Omental fat pad (tissue), 4 donors: ENCODE results near the gene PRELID3B. TPM values are rescaled to one million over a fixed set of nuclear protein-coding genes. Genes with fewer than 3 reads are reported as not detected.

ENCODE experiments used
- ATAC-seq: fragments of 150-250 bp; one replicate; pipeline ENCODE4 v1.9.1; 2016; ENCODE audit warnings: mild to moderate bottlenecking, moderate library complexity; ENCODE audit not compliant: low FRiP score
- DNase-seq: peaks from one replicate; pipeline ENCODE4 v3.0.0-alpha.2; 2019; ENCODE audit warnings: low spot score
- total RNA-seq, 4 donors: library from RNA; depleted of rRNA; stranded (reverse); fragments of >200 nt; gene quantifications; one replicate each; pipeline ENCODE4 v1.1.0, GENCODE V29; 2016
- TF ChIP-seq, protein P1 (sequence below), 3 donors: fragments of 450-650 bp; IDR thresholded peaks; one replicate each; pipeline ENCODE4 v1.5.1; 2016 to 2017; ENCODE audit warnings: antibody characterized with exemption in 3 of 3, mild to moderate bottlenecking in 3 of 3, moderate library complexity in 2 of 3

Gene PRELID3B
- 10 to 100 TPM; 33.1 to 71.1 (median 51.2) TPM for total RNA-seq

DNA sequence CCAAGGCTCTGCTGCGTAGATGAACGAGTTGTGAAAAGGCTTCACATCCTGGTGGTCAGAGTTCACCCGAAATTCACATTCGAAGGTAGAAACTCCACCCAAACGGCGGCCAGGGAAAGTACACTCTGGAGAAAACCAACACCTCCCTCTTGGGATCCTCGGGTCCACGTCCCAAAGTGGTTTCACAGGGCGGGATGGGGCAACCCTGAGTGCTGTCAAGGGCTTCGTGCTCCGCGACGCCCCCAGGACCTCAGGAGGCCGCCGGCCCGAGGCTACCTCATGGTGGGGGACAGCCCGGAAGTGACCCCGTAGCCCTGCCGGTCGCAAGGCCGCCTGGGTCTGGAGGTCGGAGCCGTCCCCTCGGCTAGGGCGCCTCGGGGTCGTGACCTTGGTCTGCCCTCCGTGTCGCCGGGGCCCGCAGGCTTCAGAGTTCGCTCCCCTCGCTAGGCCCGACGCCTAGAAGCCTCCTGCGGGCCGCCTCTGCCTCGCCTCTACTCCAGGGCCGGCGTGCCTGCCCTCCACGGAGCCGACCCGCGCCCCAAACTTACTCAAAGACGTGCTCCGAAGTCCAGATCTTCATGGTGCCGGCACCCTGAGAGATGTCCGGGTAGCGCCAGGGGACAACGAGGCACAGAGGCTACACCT lies at the start of gene PRELID3B:
Gene PRELID3B (minus strand): TSS at position 636 of the 645 bp plus-strand sequence. CDS start 56 bp downstream, at position 580.
- ATAC-seq (peak; percentile 67), DNase-seq (no peak)
- TF ChIP-seq, protein P1, sequence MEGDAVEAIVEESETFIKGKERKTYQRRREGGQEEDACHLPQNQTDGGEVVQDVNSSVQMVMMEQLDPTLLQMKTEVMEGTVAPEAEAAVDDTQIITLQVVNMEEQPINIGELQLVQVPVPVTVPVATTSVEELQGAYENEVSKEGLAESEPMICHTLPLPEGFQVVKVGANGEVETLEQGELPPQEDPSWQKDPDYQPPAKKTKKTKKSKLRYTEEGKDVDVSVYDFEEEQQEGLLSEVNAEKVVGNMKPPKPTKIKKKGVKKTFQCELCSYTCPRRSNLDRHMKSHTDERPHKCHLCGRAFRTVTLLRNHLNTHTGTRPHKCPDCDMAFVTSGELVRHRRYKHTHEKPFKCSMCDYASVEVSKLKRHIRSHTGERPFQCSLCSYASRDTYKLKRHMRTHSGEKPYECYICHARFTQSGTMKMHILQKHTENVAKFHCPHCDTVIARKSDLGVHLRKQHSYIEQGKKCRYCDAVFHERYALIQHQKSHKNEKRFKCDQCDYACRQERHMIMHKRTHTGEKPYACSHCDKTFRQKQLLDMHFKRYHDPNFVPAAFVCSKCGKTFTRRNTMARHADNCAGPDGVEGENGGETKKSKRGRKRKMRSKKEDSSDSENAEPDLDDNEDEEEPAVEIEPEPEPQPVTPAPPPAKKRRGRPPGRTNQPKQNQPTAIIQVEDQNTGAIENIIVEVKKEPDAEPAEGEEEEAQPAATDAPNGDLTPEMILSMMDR (IDR thresholded peaks at IDR 0.05) = no peak

DNA sequence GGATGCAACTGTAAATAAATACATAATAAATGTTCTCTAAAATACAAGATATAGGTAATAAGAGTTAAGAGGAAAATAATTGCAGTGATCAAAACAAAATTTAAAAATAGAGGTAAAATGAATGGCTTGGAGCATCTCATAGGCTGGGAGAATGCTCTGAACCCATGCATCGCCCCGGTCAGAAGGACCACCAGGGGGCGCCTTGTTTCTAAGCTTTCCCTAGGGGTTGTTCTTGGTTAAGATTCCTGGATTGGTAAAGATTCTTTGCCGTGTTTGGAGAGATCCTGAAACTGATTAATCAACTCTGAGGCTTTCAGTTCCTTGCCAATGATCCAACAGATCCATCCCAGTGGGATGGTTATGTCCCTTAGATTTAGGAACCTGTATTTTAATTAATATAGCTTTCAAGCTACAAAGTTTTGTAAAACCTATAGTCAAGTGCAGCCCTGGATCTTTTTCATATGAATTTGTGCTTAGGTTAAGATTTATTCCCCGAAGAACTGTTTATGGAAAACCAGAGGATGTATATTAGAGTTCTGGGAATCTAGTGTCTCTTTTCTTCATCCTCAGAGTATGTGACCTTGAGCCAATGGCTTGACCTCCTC lies 45.3 kb upstream of the PRELID3B start:
- DNase-seq (peak; percentile 92), ATAC-seq (no peak)
- TF ChIP-seq, protein P1 (IDR thresholded peaks at IDR 0.05) = peak in 1 of 3 donors; percentile 13

DNA sequence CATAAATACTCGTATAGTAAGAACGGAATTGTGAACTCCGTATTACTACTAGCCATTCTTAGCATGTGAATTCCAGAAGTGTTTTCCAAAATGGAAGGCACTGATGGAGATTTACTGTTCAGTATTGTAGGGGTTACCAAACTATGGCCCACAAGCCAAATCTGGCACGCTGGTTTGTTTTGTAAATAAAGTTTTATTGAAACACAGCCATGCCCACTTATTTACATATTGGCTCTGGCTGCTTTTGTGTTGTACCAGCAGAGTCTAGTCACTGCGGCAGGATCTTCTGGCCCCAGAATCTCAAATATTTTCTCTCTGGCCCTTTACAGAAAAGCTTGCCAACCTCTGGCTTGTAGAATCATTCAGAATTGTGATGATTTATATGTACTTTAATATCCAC lies 44.3 kb upstream of the PRELID3B start:
- TF ChIP-seq, protein P1 (IDR thresholded peaks at IDR 0.05) = no peak
- ATAC-seq (no peak), DNase-seq (no peak)

DNA sequence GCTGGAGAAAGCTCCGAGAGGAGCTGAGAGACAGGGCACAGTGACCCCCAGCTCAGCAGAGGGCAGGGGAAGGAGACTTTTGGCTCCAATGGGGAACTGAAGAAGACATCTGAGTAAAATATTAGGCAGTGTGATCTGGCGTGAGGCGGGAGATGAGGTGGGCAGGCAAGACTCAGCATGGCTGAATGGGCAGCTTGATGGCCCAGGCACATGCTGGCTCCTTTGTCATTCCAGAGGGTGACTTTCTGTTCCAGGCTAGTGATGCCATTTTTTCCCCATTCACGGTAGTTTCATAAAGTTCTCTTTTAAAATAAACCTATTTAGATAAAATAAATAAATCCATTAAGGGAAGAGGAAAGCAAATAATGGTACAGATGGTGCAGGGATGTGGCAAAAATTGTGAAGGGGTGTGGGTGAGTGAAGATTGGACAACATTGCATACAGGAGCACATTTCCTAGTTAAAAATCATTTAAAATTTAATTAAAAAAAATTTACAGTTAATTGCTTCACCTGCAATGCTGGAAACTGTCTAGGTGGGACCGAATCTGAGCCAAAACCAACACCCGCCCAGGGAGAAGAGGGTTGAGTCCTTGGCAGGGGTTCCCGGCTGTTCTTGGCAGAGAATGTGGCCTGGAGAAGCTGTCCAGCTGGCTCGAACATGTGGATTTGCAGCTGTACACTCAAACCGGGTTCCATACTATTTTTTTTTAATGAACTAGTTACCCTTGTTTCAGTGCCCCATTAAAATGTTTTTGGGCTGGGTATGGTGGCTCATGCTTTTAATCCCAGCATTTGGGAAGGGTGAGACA lies 41.7 kb upstream of the PRELID3B start:
- DNase-seq = no peak
- TF ChIP-seq, protein P1 (IDR thresholded peaks at IDR 0.05) = no peak
- no peak for ATAC-seq

DNA sequence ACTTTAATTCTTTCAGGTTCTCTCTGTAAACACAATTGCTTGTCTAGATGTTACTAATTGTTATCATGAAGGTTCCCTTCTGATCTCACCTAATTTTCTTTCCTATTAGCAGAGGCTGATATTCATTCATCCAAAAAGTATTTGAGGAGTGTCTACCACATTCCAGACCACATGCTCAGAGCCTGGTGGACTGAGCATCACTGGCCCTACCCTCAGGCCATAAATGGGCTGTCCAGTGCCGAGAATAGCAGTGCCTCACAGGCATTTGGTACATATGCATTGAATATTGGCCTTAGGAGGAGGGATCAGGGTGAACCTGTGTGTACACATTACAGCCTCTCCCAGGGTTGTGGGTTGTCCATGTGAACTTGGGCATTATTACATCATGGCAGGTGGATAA lies 40.4 kb upstream of the PRELID3B start:
- TF ChIP-seq, protein P1 (IDR thresholded peaks at IDR 0.05) = no peak
- no peak for DNase-seq
- peak; percentile 95 for ATAC-seq

DNA sequence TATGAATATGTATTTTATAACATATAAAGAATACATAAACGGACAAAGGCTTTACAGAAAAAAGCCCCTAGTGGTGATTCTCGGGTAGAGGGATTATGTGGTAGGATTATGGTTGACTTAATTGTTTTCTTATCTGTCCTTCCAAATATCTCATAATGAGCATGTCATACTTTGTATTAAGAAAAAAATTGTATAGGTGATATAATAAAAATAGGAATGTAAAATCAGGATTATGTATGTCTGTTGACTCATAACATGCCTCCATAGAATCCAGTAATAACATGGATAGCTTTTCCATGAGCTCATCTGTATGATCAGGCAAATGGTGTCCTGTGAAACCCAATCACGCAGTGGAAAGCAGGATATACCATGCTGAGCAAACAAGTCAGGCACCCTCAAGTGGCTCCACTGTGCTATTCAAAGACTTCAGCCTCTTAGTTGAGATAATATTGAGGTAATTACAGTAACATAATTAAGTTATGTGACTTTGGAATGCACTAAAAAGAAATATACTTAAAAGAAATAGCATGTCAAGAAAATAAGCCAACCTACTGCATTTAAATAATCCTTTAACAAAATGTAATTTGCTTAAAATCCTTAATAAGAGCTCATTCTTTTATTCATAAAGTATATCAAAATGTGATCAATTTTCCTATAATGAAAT lies 39.6 kb upstream of the PRELID3B start:
- TF ChIP-seq, protein P1 (IDR thresholded peaks at IDR 0.05) = no peak
- ATAC-seq = no peak
- DNase-seq = no peak
